Activated naive CD4-positive, alpha-beta T cell (primary cell): ENCODE measurements around the gene ZFYVE28.
"Not testable (repeated sequence)": the region's sequence is repeated elsewhere in the genome, so short reads cannot be mapped to it uniquely, and the experiment has no call there.

Experiments used
- DNase-seq, 4 experiments: peaks; one replicate each; lab custom pipeline; 2025; lab: John Stamatoyannopoulos, UW

ZFYVE28 gene

DNA sequence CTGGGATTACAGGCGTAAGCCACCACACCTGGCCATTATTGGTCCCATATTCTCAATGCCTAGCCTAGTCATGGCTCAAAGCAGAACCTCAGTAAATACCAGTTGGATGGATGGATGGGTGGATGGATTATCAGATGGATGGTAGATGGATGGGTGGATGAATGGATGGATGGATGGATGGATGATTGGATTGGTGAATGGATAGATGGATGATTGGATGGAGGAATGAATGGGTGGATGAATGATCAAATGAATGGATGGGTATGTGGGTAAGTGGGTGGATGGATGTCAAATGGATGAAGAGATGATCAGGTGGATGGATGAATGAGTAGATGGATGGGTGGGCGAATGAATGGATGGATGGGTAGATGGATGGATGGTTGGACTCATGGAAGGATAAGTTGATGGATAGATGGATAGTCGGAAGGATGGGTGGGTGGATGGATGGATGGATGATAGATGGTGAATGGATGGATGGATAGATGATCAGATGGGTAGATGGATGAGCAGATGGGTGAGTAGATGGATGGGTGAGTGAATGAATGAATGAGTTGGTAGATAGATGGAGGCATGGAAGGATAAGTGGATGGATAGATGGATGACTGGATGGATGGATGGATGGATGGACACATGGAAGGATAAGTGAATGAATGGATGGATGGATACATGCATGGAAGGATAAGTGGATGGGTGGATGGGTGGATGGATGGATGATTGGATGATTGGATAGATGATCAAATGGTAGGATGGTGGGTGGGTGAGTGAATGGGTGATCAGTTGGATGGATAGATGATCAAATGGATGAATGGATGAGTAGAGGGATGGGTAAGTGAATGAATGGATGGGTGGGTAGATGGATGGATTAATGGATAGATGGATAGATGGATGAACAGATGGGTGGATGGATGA lies 28.5 kb upstream of the ZFYVE28 start:
- no peak for DNase-seq

DNA sequence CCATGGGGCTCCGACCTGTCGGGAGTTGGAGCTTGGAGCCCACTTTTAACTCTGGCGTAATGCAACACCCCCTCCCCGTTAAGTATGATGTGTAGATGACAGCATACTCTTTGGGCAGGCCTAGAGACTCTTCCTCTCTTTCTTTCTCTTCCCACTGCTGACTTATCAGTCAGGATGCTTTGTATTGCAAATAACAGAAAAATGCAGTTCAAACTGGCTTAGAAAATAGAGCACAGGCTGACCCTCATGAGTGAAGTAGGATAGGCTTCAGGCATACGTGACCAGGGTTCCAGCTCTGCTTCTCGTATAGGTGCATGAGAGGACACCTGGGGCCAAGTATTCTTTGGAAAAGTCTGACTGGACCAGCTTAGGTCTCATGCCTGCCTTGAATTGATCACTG lies 27.1 kb upstream of the ZFYVE28 start:
- no peak for DNase-seq

DNA sequence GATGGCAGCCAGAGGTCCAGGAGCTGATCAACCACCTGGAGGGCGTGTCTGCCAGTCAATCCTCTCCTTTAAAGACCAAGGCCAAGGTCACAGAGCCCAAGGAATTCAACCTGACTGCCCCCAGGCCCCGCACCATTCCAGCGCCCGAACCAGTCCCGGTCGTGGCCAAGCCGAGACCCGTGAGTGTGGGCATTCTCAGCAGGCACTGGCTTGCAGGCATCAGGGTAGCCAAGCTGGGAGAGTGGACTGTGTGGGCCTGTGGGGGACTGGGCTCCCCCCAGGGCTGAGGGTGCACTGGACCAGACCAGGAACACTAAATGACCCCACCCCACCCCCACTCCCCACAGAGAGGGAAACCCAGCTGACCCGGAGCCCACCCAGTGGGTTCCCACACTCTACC lies 26.7 kb upstream of the ZFYVE28 start:
- DNase-seq: no peak

DNA sequence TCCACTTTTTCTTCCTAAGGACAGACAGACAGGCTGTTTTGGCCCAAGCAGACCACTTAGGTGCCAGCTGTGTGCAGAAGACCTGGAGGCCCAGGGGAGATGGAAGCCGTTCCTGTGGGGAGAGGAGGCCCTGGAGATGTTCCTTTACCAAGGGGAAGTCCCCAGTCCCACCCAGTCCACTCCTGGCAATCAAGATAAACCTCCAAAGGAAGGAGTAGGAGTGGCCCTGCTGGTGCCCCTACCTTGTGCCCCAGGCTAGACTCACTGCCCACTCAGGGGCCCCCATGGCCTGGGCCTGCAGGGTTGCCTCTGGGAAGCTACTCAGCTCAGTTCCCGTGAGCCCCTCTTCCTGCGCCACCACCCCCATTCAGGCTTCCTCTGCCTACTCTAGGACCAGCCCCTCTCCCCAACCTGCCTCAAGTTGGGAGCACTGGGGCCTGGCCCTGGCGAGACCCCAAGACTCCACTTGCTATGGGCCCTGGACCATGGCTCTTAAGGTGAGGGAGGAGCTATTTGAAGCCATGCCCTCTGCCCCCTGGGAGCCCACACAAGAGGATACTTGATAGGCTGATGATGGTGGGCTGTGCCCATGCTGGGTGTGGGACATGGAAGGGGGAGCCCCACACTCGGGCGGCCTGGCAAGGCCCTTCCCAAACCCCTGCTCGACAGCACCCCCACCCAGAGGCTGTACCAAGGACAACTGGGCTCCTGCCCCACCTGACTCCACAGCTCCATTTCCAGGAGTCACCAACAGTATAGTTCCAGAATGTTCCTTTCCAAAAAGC lies 25.7 kb upstream of the ZFYVE28 start:
- no peak for DNase-seq

DNA sequence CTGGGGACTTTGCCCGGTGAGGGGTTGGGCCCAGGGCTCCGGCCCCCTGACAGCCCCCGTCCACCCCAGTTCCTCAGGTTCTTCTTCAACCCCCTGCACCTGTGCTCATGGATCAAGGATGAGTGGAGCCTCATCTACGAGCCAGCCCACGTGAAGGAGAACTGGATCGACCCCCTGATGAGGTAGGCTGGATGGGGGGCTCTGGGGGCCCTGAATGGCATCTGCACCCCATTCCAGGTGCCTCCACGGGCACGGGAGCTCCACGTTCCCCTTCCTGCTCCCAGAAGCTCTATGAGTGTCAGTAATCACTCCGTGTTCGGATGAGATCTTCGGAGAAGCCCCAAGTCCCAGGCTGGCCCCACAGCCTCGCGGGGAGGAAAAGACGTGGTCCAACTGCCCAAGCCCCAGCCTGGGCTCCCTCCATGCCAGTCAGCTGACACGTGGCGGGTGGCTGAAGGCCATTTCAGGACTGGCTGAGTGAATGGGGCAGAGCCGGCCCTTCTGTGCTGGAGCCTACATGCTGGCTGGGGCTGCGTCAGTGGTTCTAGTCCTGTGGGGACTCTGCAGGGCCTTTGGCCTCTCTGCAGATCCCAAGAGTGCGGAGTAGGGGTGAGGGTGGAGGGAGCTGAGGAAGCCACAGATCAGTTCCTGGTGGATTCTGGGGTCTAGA lies 24.8 kb upstream of the ZFYVE28 start:
- DNase-seq: no peak

DNA sequence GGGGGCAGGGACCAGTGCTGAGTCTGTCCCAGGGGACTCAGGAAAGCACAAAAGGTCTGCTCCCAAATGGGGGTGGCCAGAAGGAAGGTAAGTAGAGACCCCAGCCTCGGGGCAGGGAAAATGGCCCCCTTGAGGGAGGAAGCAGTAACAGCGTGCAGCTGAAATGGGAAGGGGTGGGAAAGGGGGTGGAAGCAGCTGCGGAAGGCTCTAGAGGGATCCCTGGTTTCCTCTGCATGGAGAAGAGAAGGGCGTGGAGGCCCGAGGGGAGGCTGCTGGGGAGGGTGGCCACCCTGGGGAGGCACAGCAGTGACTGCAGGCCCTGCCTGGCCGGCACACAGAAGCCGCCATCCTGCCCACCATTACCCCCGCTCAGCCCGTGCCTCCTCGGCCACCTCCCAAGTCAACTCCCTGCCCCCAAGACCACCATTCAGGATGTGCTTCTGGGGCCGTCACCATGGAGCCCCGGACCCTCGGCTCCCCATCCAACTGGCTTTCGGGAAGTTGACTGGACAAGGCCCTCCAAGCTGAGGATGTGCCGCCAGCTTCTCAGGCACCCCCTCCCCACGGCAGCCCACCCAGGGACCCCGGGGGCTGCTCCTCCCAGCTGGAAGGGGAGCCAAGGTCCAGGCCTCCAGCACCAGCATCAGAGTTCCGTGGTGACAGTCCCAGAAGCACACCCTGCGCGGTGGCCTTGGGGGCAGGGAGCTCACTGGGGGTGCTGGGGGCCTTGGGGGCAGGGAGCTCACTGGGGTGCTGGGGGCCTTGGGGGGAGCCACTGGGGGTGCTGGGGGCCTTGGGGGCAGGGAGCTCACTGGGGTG lies 23.9 kb upstream of the ZFYVE28 start:
- no peak for DNase-seq

DNA sequence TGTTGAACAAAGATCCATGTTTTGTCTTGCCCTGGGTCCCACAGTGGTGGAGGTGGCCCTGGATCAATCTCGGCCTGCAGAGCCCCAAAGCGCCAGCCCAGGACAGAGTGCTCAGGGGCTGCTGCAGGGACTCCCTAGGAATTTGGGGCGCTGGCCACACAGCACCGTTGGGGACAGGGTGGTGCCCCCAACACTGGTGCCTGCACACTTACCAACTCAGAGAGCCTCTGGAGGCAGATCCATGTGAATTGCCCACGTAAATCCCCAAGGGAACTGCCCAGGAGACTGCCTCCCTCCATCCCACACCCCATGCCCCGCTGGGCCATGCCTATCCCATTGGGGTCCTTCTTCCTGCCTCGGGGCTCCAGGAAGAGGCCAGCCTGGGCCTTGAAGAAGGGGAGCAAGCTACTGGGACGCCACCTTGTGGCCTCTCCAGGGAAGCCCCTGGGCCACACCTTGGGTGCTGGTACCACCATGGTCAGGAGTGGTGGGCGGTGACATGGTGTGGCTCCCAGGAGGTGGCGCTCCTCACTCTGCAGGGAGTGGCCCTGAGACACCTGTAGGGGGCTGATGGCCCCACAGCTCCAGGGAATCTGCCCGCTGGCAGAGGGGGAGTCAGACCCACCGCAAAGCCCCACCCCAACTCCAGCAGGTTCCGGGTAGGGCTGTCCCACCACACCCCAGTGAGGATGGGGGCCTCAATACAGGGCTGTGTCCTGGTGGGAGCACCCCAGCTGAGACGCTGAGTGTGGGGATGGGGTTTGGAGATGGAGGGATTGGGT lies 23.1 kb upstream of the ZFYVE28 start:
- peak in 2 of 4 experiments; percentile 19 to 60 for DNase-seq

DNA sequence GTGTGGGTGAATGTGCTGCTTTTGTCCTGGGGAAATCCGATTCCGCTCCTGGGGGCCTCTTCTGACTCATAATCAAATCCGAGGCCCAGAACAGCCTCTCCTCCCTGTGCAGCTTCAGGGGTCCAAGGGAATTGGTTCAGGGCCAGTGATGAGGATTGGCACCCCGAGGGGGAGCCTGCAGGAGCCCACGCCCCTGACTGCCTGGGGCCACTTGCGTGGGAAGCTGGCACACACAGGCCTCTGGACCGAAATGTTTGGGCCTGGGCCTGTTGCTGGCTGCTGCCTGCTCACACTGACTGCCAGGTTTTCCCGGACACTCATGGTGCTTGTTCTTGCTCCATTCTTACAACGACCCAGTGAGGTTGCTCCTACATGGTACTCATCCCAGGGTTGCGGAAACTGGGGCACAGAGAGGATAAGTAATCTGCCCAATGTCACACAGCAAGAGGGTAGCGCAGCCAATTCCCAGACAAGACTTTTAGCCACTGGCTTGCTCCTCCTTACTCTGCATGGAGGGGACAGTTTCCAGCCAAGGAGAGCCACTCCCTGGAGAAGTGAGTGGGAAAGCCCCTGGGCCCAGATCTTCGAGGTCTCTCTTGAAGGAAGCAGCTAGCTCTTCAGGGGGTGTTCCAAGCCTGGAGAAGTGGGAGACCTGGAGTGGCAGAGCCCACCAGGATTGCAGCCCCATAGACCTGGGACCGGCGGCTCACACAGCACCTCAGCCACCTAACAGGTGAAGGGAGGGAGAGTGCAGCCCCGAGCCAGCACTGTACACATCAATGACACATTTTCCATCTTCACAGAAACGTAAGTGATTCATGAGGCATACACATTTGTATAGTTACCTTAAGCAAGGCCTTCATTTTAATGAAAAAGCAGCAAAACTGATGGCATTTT lies 20.6 kb upstream of the ZFYVE28 start:
- DNase-seq: no peak

DNA sequence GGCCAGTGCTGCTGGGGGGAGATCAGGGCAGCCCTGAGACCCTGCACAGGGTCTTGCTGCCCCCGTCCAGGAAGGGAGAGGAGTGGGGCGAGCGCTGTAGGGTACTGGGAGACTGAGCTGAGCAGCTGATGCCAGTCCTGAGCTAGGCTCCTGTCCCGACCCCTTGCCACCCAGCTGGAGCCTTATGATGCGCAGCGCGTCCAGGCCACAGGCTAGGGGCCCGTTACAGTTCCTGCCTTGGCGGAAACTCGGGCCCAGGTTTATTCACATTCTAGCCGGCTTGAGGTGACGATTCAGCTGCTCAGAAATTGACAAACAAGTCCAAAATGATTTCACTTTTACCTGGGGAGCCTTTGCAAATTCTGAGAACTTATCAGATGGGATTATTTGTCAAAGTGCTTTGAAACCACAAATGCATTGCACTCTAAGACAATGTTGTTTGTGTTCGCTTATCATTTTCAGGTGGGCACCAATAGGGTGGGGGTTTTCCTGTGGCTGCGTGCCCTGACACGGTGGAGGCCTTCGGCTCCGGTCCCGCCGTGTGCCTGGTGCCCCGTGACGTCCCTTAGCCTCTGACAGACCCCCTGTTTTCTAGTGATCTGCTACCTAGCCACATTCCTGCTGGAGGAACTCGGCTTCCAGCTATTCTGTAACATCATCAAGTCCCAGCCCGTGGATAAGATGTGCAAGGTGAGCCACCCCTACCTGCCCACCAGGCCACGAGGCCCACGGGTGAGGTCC lies 19.2 kb upstream of the ZFYVE28 start:
- DNase-seq: no peak

DNA sequence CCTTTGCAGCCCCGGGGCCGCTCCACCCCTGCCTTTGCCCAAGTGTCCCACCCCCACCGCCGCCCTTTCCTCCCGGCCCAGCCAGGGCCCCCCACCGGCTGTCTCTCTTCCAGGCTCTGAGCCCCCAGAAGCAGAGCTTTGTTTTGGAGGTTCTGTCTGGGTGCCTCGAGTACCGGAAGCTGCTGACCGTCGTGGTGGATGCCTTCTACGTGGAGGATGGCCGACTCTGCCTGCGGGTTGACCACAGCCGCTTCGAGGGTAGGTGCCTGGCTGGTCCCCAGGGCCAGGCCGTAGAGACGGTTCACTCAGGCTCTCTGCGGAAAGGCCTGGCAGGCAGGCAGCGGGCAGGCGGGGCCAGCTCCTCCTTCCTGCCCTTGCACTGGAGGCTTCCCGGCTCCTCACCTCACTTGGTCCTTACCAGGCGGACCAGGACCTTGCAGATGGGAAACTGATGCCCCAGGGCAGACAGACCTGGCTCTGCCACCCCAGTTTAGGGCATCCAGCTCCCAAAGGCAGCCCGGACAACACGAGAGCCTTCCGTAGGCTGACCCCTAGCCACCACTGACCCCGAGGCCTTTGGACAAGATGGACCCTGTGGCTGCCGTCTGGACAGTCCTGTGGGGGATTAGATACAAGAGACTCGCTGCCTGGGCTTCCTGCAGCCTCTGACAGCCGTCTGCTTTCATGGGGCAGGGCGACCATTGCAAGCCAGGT lies 18.5 kb upstream of the ZFYVE28 start:
- DNase-seq: no peak

DNA sequence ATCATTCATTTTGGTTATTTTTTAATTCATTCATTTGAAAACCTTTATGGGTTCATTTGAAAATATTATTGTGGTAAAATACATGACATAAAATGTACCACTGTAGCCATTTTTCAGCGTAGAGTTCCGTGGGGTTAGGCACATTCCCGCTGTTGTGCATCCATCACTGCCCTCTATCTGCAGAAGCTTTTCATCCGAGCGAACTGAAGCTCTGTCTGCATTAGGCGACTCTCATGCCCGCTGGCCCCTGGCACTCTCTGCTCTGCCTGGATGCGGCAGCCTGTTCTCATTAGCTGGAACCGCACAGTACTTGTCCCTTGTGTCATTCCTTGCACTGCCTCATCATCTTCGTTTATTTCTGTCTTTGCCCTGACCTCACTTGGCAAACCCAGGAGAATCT lies 17.9 kb upstream of the ZFYVE28 start:
- no peak for DNase-seq

DNA sequence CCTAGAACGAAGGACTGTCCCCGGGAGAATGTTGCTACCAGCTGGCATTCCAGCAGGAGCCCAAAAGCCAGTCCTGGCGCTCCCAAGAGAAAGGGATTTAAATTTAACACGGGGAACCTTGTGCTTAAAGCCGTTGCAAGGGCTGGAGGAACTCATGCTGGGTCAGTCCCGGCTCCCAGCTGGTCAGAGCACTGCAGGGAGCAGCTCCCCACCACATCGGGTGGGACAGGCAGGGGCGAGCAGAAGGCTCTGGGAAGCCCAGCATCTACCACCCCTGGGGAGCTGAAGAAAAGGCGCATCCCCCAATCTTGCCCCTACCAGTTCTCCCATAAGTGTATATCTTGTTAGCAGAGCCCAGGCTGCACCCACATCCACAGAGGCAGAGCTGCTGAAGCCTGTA lies 16.0 kb upstream of the ZFYVE28 start:
- DNase-seq: no peak

DNA sequence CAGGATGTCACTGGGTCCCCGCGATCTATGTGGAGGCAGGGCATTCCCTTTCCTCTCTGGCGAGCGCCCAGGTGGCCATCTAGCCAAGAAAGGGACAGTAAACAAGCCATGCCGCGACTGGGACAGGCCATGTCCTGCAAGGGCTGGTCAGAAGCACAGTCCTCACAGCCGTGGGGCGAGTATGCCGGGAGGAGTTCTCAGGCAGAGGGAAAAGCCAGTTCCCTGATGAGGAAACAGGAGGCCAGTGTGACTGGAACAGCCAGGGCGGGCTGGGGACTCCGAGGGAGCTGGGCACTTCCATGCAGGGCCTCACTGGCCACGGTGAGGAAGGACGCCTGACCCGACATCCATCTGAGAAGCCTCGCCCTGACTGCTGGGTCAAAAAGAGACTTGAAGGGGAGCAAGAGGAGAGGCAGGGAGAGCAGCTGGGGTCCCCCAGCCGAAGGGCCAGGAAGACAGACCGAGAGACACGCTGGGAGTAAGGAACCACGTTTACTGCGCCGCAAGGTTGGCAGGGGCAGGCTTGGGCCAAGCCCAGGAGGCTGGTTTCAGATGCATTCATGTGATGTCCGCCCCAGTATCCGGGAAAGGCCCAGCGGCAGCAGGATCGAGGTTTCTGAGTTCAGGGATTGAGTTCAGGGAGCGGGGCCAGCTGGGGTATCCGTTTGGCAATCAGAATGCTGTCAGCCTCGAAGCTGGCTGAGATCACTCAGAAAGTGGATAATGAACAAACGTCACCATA lies 15.3 kb upstream of the ZFYVE28 start:
- DNase-seq: no peak

DNA sequence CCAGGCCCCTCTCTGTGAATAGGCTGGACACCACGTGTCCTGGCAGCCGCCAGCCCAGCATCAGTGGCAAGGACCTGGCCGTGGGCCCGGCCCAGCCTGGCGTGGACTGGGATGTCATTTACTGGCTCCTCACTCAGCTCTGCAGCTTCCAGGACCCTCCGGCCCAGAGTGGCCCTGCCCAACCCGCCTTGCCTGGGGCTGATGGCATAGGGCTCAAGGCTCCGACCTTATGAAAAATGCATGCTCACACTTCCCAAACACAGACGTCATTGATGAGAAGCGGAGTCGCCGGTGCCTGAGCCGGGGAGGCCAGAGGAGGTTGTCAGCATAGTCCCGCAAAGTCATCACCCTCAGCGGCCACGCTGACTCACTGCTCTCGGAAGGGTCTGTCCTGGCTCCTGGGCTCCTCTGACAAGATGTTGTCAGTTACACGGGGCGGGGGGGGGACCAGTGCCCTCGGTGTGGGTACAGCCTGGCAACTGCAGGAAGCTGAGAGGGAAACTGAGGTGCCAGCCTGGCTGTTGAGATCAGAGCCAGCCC lies 14.6 kb upstream of the ZFYVE28 start:
- DNase-seq: no peak

DNA sequence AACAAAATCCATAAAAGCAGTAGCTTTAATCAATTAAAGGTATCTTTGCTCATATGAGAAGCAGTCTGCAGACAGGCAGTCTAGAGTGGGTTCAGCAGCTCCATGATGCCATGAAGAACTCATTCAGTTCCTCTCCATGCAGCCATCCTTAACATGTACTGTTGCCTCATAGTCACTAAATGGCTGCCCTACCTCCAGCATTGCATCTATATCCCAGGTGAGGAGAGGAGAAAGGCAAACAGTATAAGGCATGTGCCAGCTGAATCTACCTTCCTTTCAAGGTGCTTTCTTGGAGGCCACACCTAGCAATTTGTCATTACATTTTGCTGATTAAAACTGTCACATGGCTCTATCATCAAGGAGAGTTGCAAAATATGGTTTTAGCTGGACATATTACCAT lies 13.6 kb upstream of the ZFYVE28 start:
- no peak for DNase-seq

DNA sequence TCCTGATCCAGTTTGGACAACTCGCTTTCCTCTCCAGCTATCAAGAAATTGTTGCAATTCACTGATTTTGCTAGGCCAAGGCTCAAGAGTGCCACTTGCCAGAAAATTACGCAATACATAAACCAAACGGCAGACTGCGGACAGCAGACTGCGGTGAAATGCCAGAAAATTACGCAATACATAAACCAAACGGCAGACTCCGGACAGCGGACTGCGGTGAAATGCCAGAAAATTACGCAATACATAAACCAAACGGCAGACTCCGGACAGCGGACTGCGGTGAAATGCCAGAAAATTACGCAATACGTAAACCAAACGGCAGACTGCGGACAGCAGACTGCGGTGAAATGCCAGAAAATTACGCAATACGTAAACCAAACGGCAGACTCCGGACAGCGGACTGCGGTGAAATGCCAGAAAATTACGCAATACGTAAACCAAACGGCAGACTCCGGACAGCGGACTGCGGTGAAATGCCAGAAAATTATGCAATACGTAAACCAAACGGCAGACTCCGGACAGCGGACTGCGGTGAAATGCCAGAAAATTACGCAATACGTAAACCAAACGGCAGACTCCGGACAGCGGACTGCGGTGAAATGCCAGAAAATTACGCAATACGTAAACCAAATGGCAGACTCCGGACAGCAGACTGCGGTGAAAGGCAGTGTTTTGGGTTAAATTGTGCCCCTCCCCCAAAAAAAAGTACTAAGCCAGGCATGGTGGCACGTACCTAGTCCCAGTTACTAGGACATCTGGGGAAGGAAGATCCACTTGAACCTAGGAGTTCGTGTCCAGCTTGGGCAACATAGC lies 11.7 kb upstream of the ZFYVE28 start:
- not testable (repeated sequence) for DNase-seq
